HL-60 (cell line): ENCODE measurements around the gene UBE4B.

Experiments
- DNase-seq, 2 experiments: peaks; one replicate each; pipeline ENCODE4 v3.0.0-alpha.2; 2010 to 2020; ENCODE audit warnings: low read depth in 1 of 2, low spot score in 1 of 2
- H3K27ac ChIP-seq: fragments of 250-450 bp; sonication (Bioruptor Pico); replicated peaks from 2 replicates; pipeline ENCODE4 v1.5.1; 2020; ENCODE audit warnings: mild to moderate bottlenecking, moderate library complexity
- H3K27me3 ChIP-seq: fragments of 250-450 bp; sonication (Bioruptor Pico); 2 replicates; pipeline ENCODE4 v1.5.1; 2021; ENCODE audit warnings: mild to moderate bottlenecking, moderate library complexity; ENCODE audit not compliant: insufficient read depth, poor library complexity, severe bottlenecking
- H3K4me3 ChIP-seq: replicated peaks from 2 replicates; pipeline ENCODE4 v1.5.1; 2011; ENCODE audit warnings: mild to moderate bottlenecking, control low read depth, low read length; ENCODE audit not compliant: insufficient read depth
- CTCF ChIP-seq: IDR thresholded peaks from one replicate; pipeline ENCODE4 v1.5.1; 2011; ENCODE audit warnings: low read length, control low read depth, inconsistent platforms; ENCODE audit not compliant: insufficient read depth
- GABPA ChIP-seq: IDR thresholded peaks from 2 replicates; pipeline ENCODE4 v1.6.1; 2012; ENCODE audit warnings: low read depth
- POLR2AphosphoS5 ChIP-seq: IDR thresholded peaks from 2 replicates; pipeline ENCODE4 v1.6.1; 2012; ENCODE audit warnings: low read depth
- REST ChIP-seq: IDR thresholded peaks from 2 replicates; pipeline ENCODE4 v1.6.1; 2012; ENCODE audit warnings: low read depth; ENCODE audit not compliant: insufficient replicate concordance
- SPI1 ChIP-seq: IDR thresholded peaks from 2 replicates; pipeline ENCODE4 v1.6.1; 2012; ENCODE audit warnings: low read depth, mild to moderate bottlenecking, borderline replicate concordance

Gene UBE4B

GRCh38 chr1:10155087-10155712, 122.4 kb downstream of the UBE4B start:
- Histone ChIP-seq H3K27ac (no peak overlapping the region), H3K4me3 (no peak overlapping the region), H3K27me3 (no peaks in the 10 kb centered on the region)
- no peak for DNase-seq
- TF ChIP-seq GABPA = no peak
- TF ChIP-seq SPI1 = no peak
- no peak for TF ChIP-seq REST
- TF ChIP-seq POLR2AphosphoS5 = no peak
- no peak for TF ChIP-seq CTCF

GRCh38 chr1:10160173-10160572, 127.4 kb downstream of the UBE4B start:
- TF ChIP-seq CTCF (no peak), POLR2AphosphoS5 (no peak), GABPA (no peak), REST (no peak), SPI1 (no peak)
- Histone ChIP-seq H3K4me3 (no peak overlapping the region), H3K27me3 (no peaks in the 10 kb centered on the region), H3K27ac (no peak overlapping the region)
- no peak for DNase-seq

GRCh38 chr1:10160907-10161490, 128.2 kb downstream of the UBE4B start:
- H3K27me3 ChIP-seq = no peaks in the 10 kb centered on the region
- no peak overlapping the region for H3K27ac ChIP-seq
- no peak for DNase-seq

More at GRCh38 chr1:10160907-10161490, 128.2 kb downstream of the UBE4B start:
- no peak overlapping the region for H3K4me3 ChIP-seq
- no peak for TF ChIP-seq SPI1
- TF ChIP-seq GABPA = no peak
- TF ChIP-seq POLR2AphosphoS5 = no peak
- TF ChIP-seq CTCF = no peak
- TF ChIP-seq REST = no peak
